Activated T-cell treated with anti-CD3 and anti-CD28 coated beads, Interleukin-2, amount 50 U/mL, for 4 hours (primary cell): ENCODE measurements around the gene CALN1. TPM values are rescaled to one million over a fixed set of nuclear protein-coding genes. Genes with fewer than 3 reads are reported as not detected.
"Not testable (repeated sequence)": the region's sequence is repeated elsewhere in the genome, so short reads cannot be mapped to it uniquely, and the experiment has no call there.

ENCODE experiments used
- ATAC-seq, 2 donors: fragments of 200-7000 bp; cut with Tn5 transposase; one replicate each; pipeline ENCODE4 v1.10.0; 2021
- DNase-seq: peaks from one replicate; pipeline ENCODE4 v3.0.0-alpha.2; 2020
- H3K27me3 Mint-ChIP-seq: one replicate; pipeline ENCODE4 v1.8.0; 2021; ENCODE audit warnings: low read depth, mixed read lengths
- H3K36me3 Mint-ChIP-seq: one replicate; pipeline ENCODE4 v1.8.0; 2022; ENCODE audit warnings: mixed read lengths; ENCODE audit not compliant: insufficient read depth
- H3K4me1 Mint-ChIP-seq: one replicate; pipeline ENCODE4 v1.8.0; 2021; ENCODE audit warnings: low read depth, mixed read lengths
- H3K4me3 Mint-ChIP-seq: one replicate; pipeline ENCODE4 v1.8.0; 2021; ENCODE audit warnings: mild to moderate bottlenecking, moderate library complexity, mixed read lengths
- H3K9me3 Mint-ChIP-seq: one replicate; pipeline ENCODE4 v1.8.0; 2021; ENCODE audit warnings: mixed read lengths
- total RNA-seq, 3 donors: library from RNA; stranded (reverse); gene quantifications; one replicate each; pipeline ENCODE4 v1.2.1, GENCODE V29; 2021

CALN1 gene
- under 1 TPM; 0.03 to 0.30 (median 0.10) TPM for total RNA-seq

GRCh38 chr7:72412121-72412618 is at the start of gene CALN1:
TSS of gene CALN1 (minus strand) at chr7:72412338.
- ATAC-seq, H3K27me3 Mint-ChIP-seq, H3K4me3 Mint-ChIP-seq, DNase-seq, H3K9me3 Mint-ChIP-seq, H3K36me3 Mint-ChIP-seq, H3K4me1 Mint-ChIP-seq: not testable (repeated sequence)

GRCh38 chr7:72453471-72453870 is 41.3 kb upstream of the CALN1 start:
- Mint-ChIP-seq H3K4me1 (no peaks in the 10 kb centered on the region), H3K27me3 (no peaks in the 10 kb centered on the region), H3K4me3 (no peak overlapping the region), H3K9me3 (peaks cover 4% of the 10 kb centered on the region), H3K36me3 (no peaks in the 10 kb centered on the region)
- DNase-seq (no peak), ATAC-seq (no peak)

GRCh38 chr7:72447465-72448204 is 35.5 kb upstream of the CALN1 start:
- ATAC-seq (no peak), DNase-seq (no peak)
- no peaks in the 10 kb centered on the region for H3K36me3 Mint-ChIP-seq
- H3K9me3 Mint-ChIP-seq, result peaks cover 4% of the 10 kb centered on the region
- no peak overlapping the region for H3K4me3 Mint-ChIP-seq
- H3K27me3 Mint-ChIP-seq, result peaks cover 13% of the 10 kb centered on the region
- no peaks in the 10 kb centered on the region for H3K4me1 Mint-ChIP-seq

GRCh38 chr7:72446591-72447462 is 34.7 kb upstream of the CALN1 start:
- ATAC-seq (no peak), DNase-seq (no peak)
- peaks cover 13% of the 10 kb centered on the region for H3K27me3 Mint-ChIP-seq

GRCh38 chr7:72446131-72446530 is 34.0 kb upstream of the CALN1 start:
- no peaks in the 10 kb centered on the region for H3K4me1 Mint-ChIP-seq

More at GRCh38 chr7:72446591-72447462, 34.7 kb upstream of the CALN1 start:
- no peaks in the 10 kb centered on the region for H3K4me1 Mint-ChIP-seq
- no peak overlapping the region for H3K4me3 Mint-ChIP-seq
- no peaks in the 10 kb centered on the region for H3K36me3 Mint-ChIP-seq
- H3K9me3 Mint-ChIP-seq, result no peaks in the 10 kb centered on the region

GRCh38 chr7:72445580-72445979 is 33.4 kb upstream of the CALN1 start:
- H3K4me1 Mint-ChIP-seq, result no peaks in the 10 kb centered on the region

More at GRCh38 chr7:72446131-72446530, 34.0 kb upstream of the CALN1 start:
- no peak for ATAC-seq
- Mint-ChIP-seq H3K4me3 (no peak overlapping the region), H3K9me3 (no peaks in the 10 kb centered on the region), H3K27me3 (peaks cover 13% of the 10 kb centered on the region), H3K36me3 (no peaks in the 10 kb centered on the region)
- no peak for DNase-seq

GRCh38 chr7:72445075-72445474 is 32.9 kb upstream of the CALN1 start:
- Mint-ChIP-seq H3K4me1 (no peaks in the 10 kb centered on the region), H3K36me3 (no peaks in the 10 kb centered on the region), H3K4me3 (no peak overlapping the region), H3K9me3 (no peaks in the 10 kb centered on the region), H3K27me3 (peaks cover 13% of the 10 kb centered on the region)
- DNase-seq (no peak), ATAC-seq (no peak)

More at GRCh38 chr7:72445580-72445979, 33.4 kb upstream of the CALN1 start:
- no peaks in the 10 kb centered on the region for H3K36me3 Mint-ChIP-seq
- no peaks in the 10 kb centered on the region for H3K9me3 Mint-ChIP-seq
- no peak overlapping the region for H3K4me3 Mint-ChIP-seq
- ATAC-seq (no peak), DNase-seq (no peak)
- H3K27me3 Mint-ChIP-seq, result peaks cover 13% of the 10 kb centered on the region

GRCh38 chr7:72444026-72444776 is 32.1 kb upstream of the CALN1 start:
- ATAC-seq (no peak), DNase-seq (no peak)
- Mint-ChIP-seq H3K9me3 (no peaks in the 10 kb centered on the region), H3K36me3 (no peaks in the 10 kb centered on the region), H3K4me3 (no peak overlapping the region), H3K4me1 (no peaks in the 10 kb centered on the region), H3K27me3 (peaks cover 13% of the 10 kb centered on the region)

- H3K36me3 Mint-ChIP-seq, result no peaks in the 10 kb centered on the region
- ATAC-seq (no peak), DNase-seq (no peak)
- H3K27me3 Mint-ChIP-seq, result peaks cover 11% of the 10 kb centered on the region
- no peaks in the 10 kb centered on the region for H3K4me1 Mint-ChIP-seq
- H3K9me3 Mint-ChIP-seq, result peaks cover 4% of the 10 kb centered on the region
- no peak overlapping the region for H3K4me3 Mint-ChIP-seq
Observed at GRCh38 chr7:72441791-72442190, 29.7 kb upstream of the CALN1 start.

- DNase-seq, result no peak
Observed at GRCh38 chr7:72438491-72438890, 26.4 kb upstream of the CALN1 start.

GRCh38 chr7:72437610-72438009 is 25.5 kb upstream of the CALN1 start:
- no peaks in the 10 kb centered on the region for H3K4me1 Mint-ChIP-seq
- H3K9me3 Mint-ChIP-seq, result peaks cover 4% of the 10 kb centered on the region
- ATAC-seq, result no peak

More at GRCh38 chr7:72438491-72438890, 26.4 kb upstream of the CALN1 start:
- ATAC-seq, result no peak
- H3K4me1 Mint-ChIP-seq, result no peaks in the 10 kb centered on the region
- no peak overlapping the region for H3K4me3 Mint-ChIP-seq
- H3K27me3 Mint-ChIP-seq, result no peaks in the 10 kb centered on the region
- no peaks in the 10 kb centered on the region for H3K36me3 Mint-ChIP-seq
- peaks cover 4% of the 10 kb centered on the region for H3K9me3 Mint-ChIP-seq

GRCh38 chr7:72437061-72437585 is 25.0 kb upstream of the CALN1 start:
- ATAC-seq (no peak), DNase-seq (no peak)
- no peaks in the 10 kb centered on the region for H3K36me3 Mint-ChIP-seq
- H3K9me3 Mint-ChIP-seq, result peaks cover 4% of the 10 kb centered on the region
- no peaks in the 10 kb centered on the region for H3K4me1 Mint-ChIP-seq
- H3K27me3 Mint-ChIP-seq, result no peaks in the 10 kb centered on the region
- H3K4me3 Mint-ChIP-seq, result no peak overlapping the region

More at GRCh38 chr7:72437610-72438009, 25.5 kb upstream of the CALN1 start:
- Mint-ChIP-seq H3K4me3 (no peak overlapping the region), H3K27me3 (no peaks in the 10 kb centered on the region), H3K36me3 (no peaks in the 10 kb centered on the region)
- DNase-seq, result no peak

- no peaks in the 10 kb centered on the region for H3K4me1 Mint-ChIP-seq
- H3K9me3 Mint-ChIP-seq, result peaks cover 4% of the 10 kb centered on the region
- H3K36me3 Mint-ChIP-seq, result no peaks in the 10 kb centered on the region
- ATAC-seq, result no peak
- no peak overlapping the region for H3K4me3 Mint-ChIP-seq
- no peaks in the 10 kb centered on the region for H3K27me3 Mint-ChIP-seq
- DNase-seq, result no peak
Observed at GRCh38 chr7:72435925-72436480, 23.9 kb upstream of the CALN1 start.
